ENCODE data around the gene GPHA2. TPM values are rescaled to one million over a fixed set of nuclear protein-coding genes. Genes with fewer than 3 reads are reported as not detected.

The GPHA2 gene
- total and polyA plus RNA-seq, 10 of the 15 experiments (the other 5 are each of a cell fraction or from before 2014, with no cell fraction given): not detected

- TF ChIP-seq NR2C1 (IDR thresholded peaks at IDR 0.05) (peak; percentile 45), BCL11A (IDR thresholded peaks at IDR 0.05; ENCODE audit: low read depth, low read length) (no peak), STAT1 (conservative IDR thresholded peaks at IDR 0.05) (no peak), STAT3 (IDR thresholded peaks at IDR 0.05; ENCODE audit: low read depth, low read length) (no peak), YY1 (IDR thresholded peaks at IDR 0.05; ENCODE audit: low read depth, low read length) (no peak), ZNF217 (IDR thresholded peaks at IDR 0.05) (no peak), CEBPB (IDR thresholded peaks at IDR 0.05; ENCODE audit: borderline replicate concordance in 1 of 2, low read depth in 2 of 2, low read length in 2 of 2) (no peak), ZNF592 (IDR thresholded peaks at IDR 0.05) (no peak), TCF12 (IDR thresholded peaks at IDR 0.05; ENCODE audit: low read depth, low read length) (no peak), DPF2 (IDR thresholded peaks at IDR 0.05) (no peak; the same call in 1 of the 2 replicates), HDGF (IDR thresholded peaks at IDR 0.05) (no peak), NFIC (IDR thresholded peaks at IDR 0.05; ENCODE audit: low read depth, low read length) (no peak), SP1 (IDR thresholded peaks at IDR 0.05; ENCODE audit: low read depth, low read length) (peak; percentile 18), HCFC1 (IDR thresholded peaks at IDR 0.05; ENCODE audit: low read length) (no peak), ZBTB40 (IDR thresholded peaks at IDR 0.05; ENCODE audit: borderline replicate concordance) (no peak), MAX (IDR thresholded peaks at IDR 0.05; ENCODE audit: low read depth, low read length) (peak; percentile 69; the same call in 1 of the 2 replicates), IKZF1 (conservative IDR thresholded peaks at IDR 0.05) (peak; percentile 47; the same call in 1 of the 2 replicates), MYC (IDR thresholded peaks at IDR 0.05; ENCODE audit: insufficient read depth, insufficient read length, insufficient replicate concordance, low read length, severe bottlenecking) (no peak), MEF2B (IDR thresholded peaks at IDR 0.05; ENCODE audit: partially characterized antibody, poor library complexity, severe bottlenecking) (peak; percentile 17), PAX5 (IDR thresholded peaks at IDR 0.05; ENCODE audit: borderline replicate concordance, low read depth, low read length) (no peak), CREB1 (IDR thresholded peaks at IDR 0.05; ENCODE audit: low read depth) (peak; percentile 80; the same call in 1 of the 2 replicates), ESRRA (IDR thresholded peaks at IDR 0.05; ENCODE audit: low read length) (no peak)
Measured at GRCh38 chr11:64916040-64916774, 19.5 kb downstream of the GPHA2 start (continued).

Data from GM12878 (cell line).